A549 (cell line): ENCODE results near the gene CPLANE2. TPM values are rescaled to one million over a fixed set of nuclear protein-coding genes. Genes with fewer than 3 reads are reported as not detected.
"Not testable (repeated sequence)": the region's sequence is repeated elsewhere in the genome, so short reads cannot be mapped to it uniquely, and the experiment has no call there.

ENCODE experiments used
- ATAC-seq, 2 experiments: fragments of 200-7000 bp in 1 of 2; fragments of >200 bp in 1 of 2; cut with Nextera tagmentation in 1 of 2; cut with Tn5 transposase in 1 of 2; 3 replicates each; pipeline versions ENCODE4 v1.8.0 to v1.9.1; 2018 to 2020; ENCODE audit warnings: mild to moderate bottlenecking in 1 of 2, moderate library complexity in 1 of 2
- CTCF ChIA-PET: fragments of 300-600 bp; sonication (Branson Sonifier 250); formaldehyde crosslinking; extraction: SDS; loops from one replicate; lab custom pipeline; 2021; ENCODE audit warnings: antibody characterized with exemption, inconsistent platforms; lab: Yijun Ruan, JAX
- POLR2A ChIA-PET: fragments of 350-600 bp; formaldehyde crosslinking; extraction: SDS; loops from one replicate; lab custom pipeline; 2021; ENCODE audit warnings: antibody characterized with exemption, inconsistent platforms; lab: Yijun Ruan, JAX
- DNase-seq, 2 experiments: peaks; one replicate each; pipeline versions ENCODE4 v3.0.0 to v3.0.0-alpha.2; 2011 to 2016; ENCODE audit warnings: low read depth in 1 of 2, low spot score in 1 of 2
- FAIRE-seq: peaks from 2 replicates; lab custom pipeline; 2011; peaks lifted over from hg19 to GRCh38; lab: Jason Lieb, UNC
- H3K27ac ChIP-seq, 2 experiments: fragments of >200 bp; sonication (Bioruptor Twin); formaldehyde crosslinking; 3 replicates each; pipeline ENCODE4 v1.5.1; 2016 to 2017
- H3K4me1 ChIP-seq: fragments of >200 bp; sonication (Bioruptor Twin); formaldehyde crosslinking; 3 replicates; pipeline ENCODE4 v1.6.1; 2016
- H3K4me2 ChIP-seq: fragments of >200 bp; sonication (Bioruptor Twin); formaldehyde crosslinking; 3 replicates; pipeline ENCODE4 v1.6.1; 2016
- H3K4me3 ChIP-seq: fragments of >200 bp; sonication (Bioruptor Twin); formaldehyde crosslinking; 3 replicates; pipeline ENCODE4 v1.5.1; 2016
- H3K9me3 ChIP-seq: fragments of >200 bp; sonication (Bioruptor Twin); formaldehyde crosslinking; 3 replicates; pipeline ENCODE4 v1.6.1; 2016
- CHD2 ChIP-seq: fragments of 150-350 bp; IDR thresholded peaks from 2 replicates; pipeline ENCODE4 v1.6.1; 2014; ENCODE audit warnings: low read length; ENCODE audit not compliant: partially characterized antibody
- CTCF ChIP-seq: fragments of >200 bp; sonication (Bioruptor Twin); formaldehyde crosslinking; IDR thresholded peaks from 3 replicates; pipeline ENCODE4 v1.5.1; 2016
- EHMT2 ChIP-seq: fragments of 200-600 bp; sonication (generic); IDR thresholded peaks from 2 replicates; pipeline ENCODE4 v1.6.1; 2016; ENCODE audit warnings: antibody characterized with exemption, low read depth, mild to moderate bottlenecking, moderate library complexity
- EP300 ChIP-seq, 2 experiments: fragments of >200 bp; sonication (Bioruptor Twin); formaldehyde crosslinking; IDR thresholded peaks; 2 replicates in 1 of 2; 3 replicates in 1 of 2; pipeline ENCODE4 v1.6.1; 2016 to 2017
- ESRRA ChIP-seq: fragments of 150-350 bp; IDR thresholded peaks from 2 replicates; pipeline ENCODE4 v1.6.1; 2014; ENCODE audit warnings: mild to moderate bottlenecking, low read length, borderline replicate concordance
- FOSB ChIP-seq: fragments of 250-450 bp; sonication (Bioruptor Pico); IDR thresholded peaks from 2 replicates; pipeline ENCODE4 v1.5.0; 2020; ENCODE audit warnings: mild to moderate bottlenecking, moderate library complexity
- GATA3 ChIP-seq: IDR thresholded peaks from 2 replicates; pipeline ENCODE4 v1.6.1; 2012; ENCODE audit warnings: borderline replicate concordance
- HDAC2 ChIP-seq: fragments of 200-600 bp; sonication (generic); IDR thresholded peaks from 2 replicates; pipeline ENCODE4 v1.6.1; 2016
- HES2 ChIP-seq: fragments of >200 bp; sonication (Bioruptor Twin); formaldehyde crosslinking; IDR thresholded peaks from 2 replicates; pipeline ENCODE4 v1.6.1; 2016
- HEYL ChIP-seq: fragments of 250-450 bp; sonication (Bioruptor Pico); IDR thresholded peaks from 2 replicates; pipeline ENCODE4 v1.8.0; 2021; ENCODE audit warnings: mild to moderate bottlenecking, moderate library complexity
- JUN ChIP-seq, 2 experiments: fragments of >200 bp; sonication (Bioruptor Twin); formaldehyde crosslinking; IDR thresholded peaks; 2 replicates in 1 of 2; 3 replicates in 1 of 2; pipeline ENCODE4 v1.6.1; 2016 to 2017
- MAFK ChIP-seq: fragments of 450-650 bp; IDR thresholded peaks from 2 replicates; pipeline ENCODE4 v1.6.1; 2014; ENCODE audit not compliant: partially characterized antibody
- MYC ChIP-seq: IDR thresholded peaks from 2 replicates; pipeline ENCODE4 v1.6.1; 2012; ENCODE audit warnings: mild to moderate bottlenecking, inconsistent platforms, low read length, improper control_type of control experiment, borderline replicate concordance
- POLR2AphosphoS2 ChIP-seq: conservative IDR thresholded peaks from 2 replicates; pipeline ENCODE4 v1.6.1; 2012; ENCODE audit warnings: low read length, improper control_type of control experiment, inconsistent platforms
- RCOR1 ChIP-seq: fragments of 150-350 bp; IDR thresholded peaks from 2 replicates; pipeline ENCODE4 v1.6.1; 2014; ENCODE audit warnings: antibody characterized with exemption, low read length, low read depth
- REST ChIP-seq: fragments of 200-600 bp; sonication (generic); IDR thresholded peaks from 2 replicates; pipeline ENCODE4 v1.6.1; 2016; ENCODE audit warnings: antibody characterized with exemption, mild to moderate bottlenecking, moderate library complexity
- RFX5 ChIP-seq: fragments of 450-650 bp; IDR thresholded peaks from 2 replicates; pipeline ENCODE4 v1.7.1; 2014; ENCODE audit warnings: antibody characterized with exemption, mild to moderate bottlenecking, moderate library complexity
- RNF2 ChIP-seq: fragments of 200-600 bp; sonication (generic); IDR thresholded peaks from 2 replicates; pipeline ENCODE4 v1.6.1; 2016; ENCODE audit warnings: low read depth, mild to moderate bottlenecking, antibody characterized with exemption, moderate library complexity, borderline replicate concordance
- SMC3 ChIP-seq: fragments of >200 bp; sonication (Bioruptor Twin); formaldehyde crosslinking; IDR thresholded peaks from 3 replicates; pipeline ENCODE4 v1.6.1; 2018; ENCODE audit warnings: inconsistent platforms
- ZFP36 ChIP-seq: fragments of 450-650 bp; IDR thresholded peaks from 2 replicates; pipeline ENCODE4 v1.6.1; 2014; ENCODE audit warnings: borderline replicate concordance; ENCODE audit not compliant: partially characterized antibody
- ZSCAN20 ChIP-seq: fragments of 250-450 bp; sonication (Bioruptor Pico); IDR thresholded peaks from 2 replicates; pipeline ENCODE4 v1.8.0; 2022; ENCODE audit warnings: mild to moderate bottlenecking, moderate library complexity
- WGBS: methylation state at CpG from one replicate; pipeline ENCODE4 v1.1.6; 2017; ENCODE audit errors: missing lambda C conversion rate; 5-methylcytosine and 5-hydroxymethylcytosine counted together
- polyA plus RNA-seq, 4 experiments: library from polyadenylated mRNA; depleted of rRNA in 3 of 4; stranded (reverse); fragments of >200 nt; fragmentation: RNase III in 1 of 4; extraction: RNeasy Plus Mini Kit Qiagen cat#74134 plus additional on column Dnase treatment in 1 of 4; gene quantifications; 2 replicates in 3 of 4; 3 replicates in 1 of 4; pipeline ENCODE4 v1.2.3, GENCODE V29; 2011 to 2017

CPLANE2 gene
- polyA plus RNA-seq, 2 of the 4 experiments (the other 2 are of a cell fraction), result 2.4 to 3.7 TPM

GRCh38 chr1:16198444-16199156, 38.4 kb downstream of the CPLANE2 start (continued):
- TF ChIP-seq EHMT2 (no peak), JUN (IDR thresholded peaks at IDR 0.05) (no peak), ZFP36 (no peak), RFX5 (no peak), RNF2 (no peak), POLR2AphosphoS2 (no peak)

GRCh38 chr1:16196874-16197273, 40.1 kb downstream of the CPLANE2 start:
- H3K4me1 ChIP-seq, result no peaks in the 10 kb centered on the region
- H3K27ac ChIP-seq, result no peak overlapping the region
- H3K9me3 ChIP-seq, result no peaks in the 10 kb centered on the region
- FAIRE-seq (no peak), ATAC-seq (no peak), DNase-seq (no peak)
- no peak overlapping the region for H3K4me2 ChIP-seq
- WGBS, result 59% methylated on average over 3 of the region's 3 CpGs
- TF ChIP-seq EP300 (IDR thresholded peaks at IDR 0.05) (no peak), ZSCAN20 (CRISPR knock-in tag) (no peak), HDAC2 (no peak), ESRRA (no peak), FOSB (CRISPR knock-in tag) (no peak), SMC3 (no peak), REST (no peak), MYC (no peak), RCOR1 (no peak)
- ChIA-PET POLR2A (no interaction called here), CTCF (no interaction called here)
- no peak overlapping the region for H3K4me3 ChIP-seq

- not testable (repeated sequence) for ATAC-seq
- WGBS, result 85% methylated on average over 4 of the region's 4 CpGs
Observed at GRCh38 chr1:16196139-16196538, 40.8 kb downstream of the CPLANE2 start.

GRCh38 chr1:16195518-16195905, 41.5 kb downstream of the CPLANE2 start:
- H3K27ac ChIP-seq, result no peak overlapping the region
- no peak for DNase-seq
- peaks cover 6% of the 10 kb centered on the region for H3K4me1 ChIP-seq
- no peak for ATAC-seq
- no peaks in the 10 kb centered on the region for H3K9me3 ChIP-seq
- H3K4me2 ChIP-seq, result no peak overlapping the region
- WGBS, result 92% methylated on average over 7 of the region's 7 CpGs
- CTCF ChIA-PET, result no interaction called here
- TF ChIP-seq MYC (no peak), MAFK (no peak), ZFP36 (no peak), CTCF (no peak), HEYL (CRISPR knock-in tag) (no peak), GATA3 (no peak), CHD2 (no peak), HES2 (no peak)
- FAIRE-seq, result no peak
- H3K4me3 ChIP-seq, result no peak overlapping the region
- POLR2A ChIA-PET, result no interaction called here

More at GRCh38 chr1:16196139-16196538, 40.8 kb downstream of the CPLANE2 start:
- H3K9me3 ChIP-seq, DNase-seq, FAIRE-seq, H3K4me3 ChIP-seq, H3K27ac ChIP-seq, H3K4me1 ChIP-seq, CTCF ChIA-PET, H3K4me2 ChIP-seq, POLR2A ChIA-PET: not testable (repeated sequence)
